Measurements from ENCODE around the gene HCN1.

HCN1 gene

DNA sequence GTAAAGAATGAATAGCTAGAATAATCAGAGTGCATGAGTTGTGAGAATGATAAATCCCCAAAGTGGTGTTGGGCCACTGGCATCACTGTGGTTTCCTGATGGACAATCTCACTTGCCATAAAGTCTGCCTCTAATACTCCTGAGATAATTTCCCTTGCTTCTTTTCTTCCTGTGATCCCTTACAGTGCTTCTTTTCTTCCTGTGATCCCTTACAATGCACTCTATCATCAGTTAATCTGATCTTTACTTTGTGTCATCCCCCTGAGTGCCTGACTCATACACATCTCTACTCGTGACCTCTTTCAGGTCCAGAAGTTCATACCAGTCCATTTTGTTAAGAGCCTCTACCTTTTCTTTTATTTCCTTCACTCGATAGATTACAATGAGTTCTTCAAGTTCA lies 418.3 kb downstream of the HCN1 start:
- no peak overlapping the region for H3K4me3 ChIP-seq (ENCODE audit: low read depth, low read length)
- TF ChIP-seq, protein P1, sequence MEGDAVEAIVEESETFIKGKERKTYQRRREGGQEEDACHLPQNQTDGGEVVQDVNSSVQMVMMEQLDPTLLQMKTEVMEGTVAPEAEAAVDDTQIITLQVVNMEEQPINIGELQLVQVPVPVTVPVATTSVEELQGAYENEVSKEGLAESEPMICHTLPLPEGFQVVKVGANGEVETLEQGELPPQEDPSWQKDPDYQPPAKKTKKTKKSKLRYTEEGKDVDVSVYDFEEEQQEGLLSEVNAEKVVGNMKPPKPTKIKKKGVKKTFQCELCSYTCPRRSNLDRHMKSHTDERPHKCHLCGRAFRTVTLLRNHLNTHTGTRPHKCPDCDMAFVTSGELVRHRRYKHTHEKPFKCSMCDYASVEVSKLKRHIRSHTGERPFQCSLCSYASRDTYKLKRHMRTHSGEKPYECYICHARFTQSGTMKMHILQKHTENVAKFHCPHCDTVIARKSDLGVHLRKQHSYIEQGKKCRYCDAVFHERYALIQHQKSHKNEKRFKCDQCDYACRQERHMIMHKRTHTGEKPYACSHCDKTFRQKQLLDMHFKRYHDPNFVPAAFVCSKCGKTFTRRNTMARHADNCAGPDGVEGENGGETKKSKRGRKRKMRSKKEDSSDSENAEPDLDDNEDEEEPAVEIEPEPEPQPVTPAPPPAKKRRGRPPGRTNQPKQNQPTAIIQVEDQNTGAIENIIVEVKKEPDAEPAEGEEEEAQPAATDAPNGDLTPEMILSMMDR (IDR thresholded peaks at IDR 0.05; ENCODE audit: borderline replicate concordance, insufficient read depth, low read depth, low read length), result no peak

DNA sequence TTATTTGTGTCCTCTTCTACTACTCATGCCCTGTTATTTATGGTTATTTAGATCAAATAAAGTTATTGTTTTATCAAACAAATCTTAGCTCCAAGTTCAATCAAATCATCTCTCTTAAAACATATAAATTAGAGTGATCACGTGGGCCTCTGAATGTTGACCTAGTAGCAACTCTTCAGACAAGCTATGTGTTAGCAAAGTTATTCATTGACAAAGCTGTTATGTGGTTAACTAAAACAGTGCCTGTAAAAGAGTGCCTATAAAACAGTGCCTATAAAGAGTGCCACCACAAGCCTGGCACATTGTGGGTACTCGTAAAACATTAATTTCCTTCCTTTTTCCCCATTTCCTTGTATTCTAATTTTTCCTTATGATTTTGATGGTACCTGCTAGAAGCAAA lies 421.9 kb downstream of the HCN1 start:
- no peak overlapping the region for H3K4me3 ChIP-seq (ENCODE audit: low read depth, low read length)
- TF ChIP-seq, protein P1 (IDR thresholded peaks at IDR 0.05; ENCODE audit: borderline replicate concordance, insufficient read depth, low read depth, low read length), result no peak

DNA sequence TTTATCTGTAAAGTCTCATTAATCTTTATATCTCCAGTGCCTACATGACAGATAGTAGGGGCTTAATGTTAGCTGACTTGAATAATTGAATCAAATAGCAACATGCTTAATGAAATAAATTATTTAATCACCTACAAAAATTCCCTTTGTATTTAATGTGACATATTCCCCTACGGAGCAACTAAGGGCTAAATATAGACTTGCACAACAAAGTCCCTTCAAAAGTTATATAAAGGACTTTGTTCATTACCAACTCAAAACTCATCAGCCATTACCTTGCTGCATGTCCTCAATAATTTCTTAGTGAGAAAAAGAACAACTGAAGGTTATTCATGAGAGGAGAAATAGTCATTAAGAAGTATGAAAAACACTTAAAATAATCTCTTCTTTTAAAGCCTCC lies 424.6 kb downstream of the HCN1 start:
- no peak overlapping the region for H3K4me3 ChIP-seq (ENCODE audit: low read depth, low read length)
- TF ChIP-seq, protein P1 (IDR thresholded peaks at IDR 0.05; ENCODE audit: borderline replicate concordance, insufficient read depth, low read depth, low read length), result no peak

DNA sequence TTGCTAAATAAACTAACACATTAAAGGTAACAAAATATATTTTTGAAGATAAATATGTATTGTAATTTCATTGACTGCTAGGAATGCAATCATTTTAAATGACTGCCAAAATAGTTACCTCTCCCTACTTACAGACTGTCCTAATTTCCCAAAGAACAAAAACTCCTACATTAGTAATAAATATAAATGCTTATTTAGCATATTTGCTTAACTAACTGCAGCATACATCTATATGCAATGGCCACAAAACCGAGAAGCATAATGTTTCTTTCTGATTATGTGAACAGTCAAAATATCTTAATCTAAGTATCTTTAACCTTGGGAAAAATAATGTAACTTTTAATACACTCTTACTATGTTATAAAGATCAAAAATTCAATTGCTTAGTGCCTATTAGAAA lies 431.7 kb downstream of the HCN1 start:
- TF ChIP-seq, protein P1 (IDR thresholded peaks at IDR 0.05; ENCODE audit: borderline replicate concordance, insufficient read depth, low read depth, low read length), result no peak
- no peak overlapping the region for H3K4me3 ChIP-seq (ENCODE audit: low read depth, low read length)

DNA sequence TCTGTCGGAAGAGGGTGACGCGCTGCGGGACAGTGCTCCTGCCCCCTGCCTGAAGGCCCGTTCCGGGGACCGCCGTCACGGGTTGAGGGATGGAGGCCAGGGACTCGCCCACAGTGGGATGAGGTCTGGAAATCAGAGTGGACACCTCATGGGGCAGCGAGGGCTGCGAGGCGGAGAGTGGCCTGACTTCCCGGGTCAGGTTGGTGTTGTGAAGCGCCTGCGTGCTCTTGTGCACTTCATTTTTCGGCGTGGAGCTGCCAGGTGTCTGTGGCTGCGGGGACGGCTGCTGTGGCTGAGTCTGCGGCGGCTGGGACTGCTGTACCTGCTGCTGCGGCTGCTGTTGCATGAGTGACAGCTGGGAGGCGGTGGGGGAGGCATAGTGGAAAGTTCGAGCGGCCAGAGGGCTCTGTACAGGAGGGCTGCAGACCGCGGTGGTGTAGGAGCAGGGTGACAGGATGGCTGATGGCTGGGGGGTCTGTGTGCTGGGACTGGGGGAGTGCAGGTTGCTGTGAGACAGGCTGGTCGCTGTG lies 434.1 kb downstream of the HCN1 start:
- TF ChIP-seq, protein P1 (IDR thresholded peaks at IDR 0.05; ENCODE audit: borderline replicate concordance, insufficient read depth, low read depth, low read length), result no peak
- H3K4me3 ChIP-seq (ENCODE audit: low read depth, low read length), result no peak overlapping the region

DNA sequence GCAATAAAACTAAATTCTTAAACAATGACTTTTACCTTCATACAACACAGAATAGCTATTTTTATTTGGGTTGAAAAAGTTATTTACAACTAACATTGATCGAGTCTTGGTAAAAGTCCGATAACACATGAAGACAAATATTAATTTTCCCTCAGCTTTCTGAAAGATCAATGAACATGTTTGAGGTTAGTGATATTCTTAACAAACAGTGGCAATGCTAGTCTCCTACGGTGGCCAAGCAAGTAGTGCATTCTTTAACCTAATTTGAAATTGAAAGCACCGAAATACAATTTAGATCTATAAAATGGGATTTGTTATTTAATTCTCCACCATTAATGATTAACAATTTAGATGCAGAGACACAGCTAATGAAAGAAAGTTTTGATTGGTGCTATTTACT lies 435.1 kb downstream of the HCN1 start:
- TF ChIP-seq, protein P1 (IDR thresholded peaks at IDR 0.05; ENCODE audit: borderline replicate concordance, insufficient read depth, low read depth, low read length), result no peak
- no peak overlapping the region for H3K4me3 ChIP-seq (ENCODE audit: low read depth, low read length)

DNA sequence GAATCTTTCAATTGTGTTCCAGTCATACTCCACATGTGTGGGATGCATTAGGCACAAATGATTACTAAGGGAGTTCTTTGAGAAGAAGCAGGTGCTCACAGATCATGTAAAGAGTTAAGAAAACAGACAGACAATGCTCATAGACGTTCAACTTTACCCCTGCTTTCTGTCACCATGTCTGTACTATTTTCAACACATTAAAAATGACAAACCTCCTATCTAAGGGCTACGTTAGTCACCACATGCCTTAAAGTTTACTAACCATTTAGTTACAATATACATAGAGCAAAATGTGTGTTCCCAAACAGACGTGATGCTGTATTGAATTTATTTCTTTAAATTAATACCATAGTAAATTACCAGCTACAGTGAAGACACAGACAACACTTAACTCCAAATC lies 435.9 kb downstream of the HCN1 start:
- no peak overlapping the region for H3K4me3 ChIP-seq (ENCODE audit: low read depth, low read length)
- TF ChIP-seq, protein P1 (IDR thresholded peaks at IDR 0.05; ENCODE audit: borderline replicate concordance, insufficient read depth, low read depth, low read length), result no peak
